ENCODE measurements around the gene NAV3.

Gene NAV3

DNA sequence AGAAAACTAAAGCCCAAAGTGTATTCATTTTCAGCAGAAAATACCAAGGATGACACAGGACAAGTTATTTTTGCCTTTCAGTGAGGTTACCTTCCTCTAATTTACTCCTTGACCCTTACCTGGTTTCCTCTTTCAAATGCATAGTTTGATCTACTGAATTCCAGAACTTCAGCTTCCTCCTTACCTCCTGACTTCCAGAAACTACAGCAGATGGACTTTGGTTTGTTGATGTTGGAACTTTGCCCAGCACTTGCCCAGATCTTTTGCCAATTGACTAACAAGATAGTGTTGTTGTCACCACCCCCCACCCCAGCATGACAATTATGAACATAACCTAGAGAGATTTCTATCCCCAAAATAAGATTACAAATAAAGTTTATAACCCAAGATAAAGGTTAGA, 63.2 kb downstream of the NAV3 start:
- no peaks in the 10 kb centered on the region for H3K27me3 ChIP-seq (ENCODE audit: control insufficient read depth, insufficient read depth, low read length)
- no peaks in the 10 kb centered on the region for H3K9me3 ChIP-seq (ENCODE audit: control insufficient read depth, insufficient read depth, low read length)
- no peaks in the 10 kb centered on the region for H3K36me3 ChIP-seq (ENCODE audit: control insufficient read depth, insufficient read depth, low read length)
- H3K9ac ChIP-seq (ENCODE audit: low read depth, low read length), result no peak overlapping the region
- H3K27ac ChIP-seq (ENCODE audit: low read depth, low read length), result no peak overlapping the region
- H3K4me1 ChIP-seq (ENCODE audit: control insufficient read depth, insufficient read depth, low read length), result peaks cover 22% of the 10 kb centered on the region
- H3K4me3 ChIP-seq (ENCODE audit: low read depth, low read length), result no peak overlapping the region

DNA sequence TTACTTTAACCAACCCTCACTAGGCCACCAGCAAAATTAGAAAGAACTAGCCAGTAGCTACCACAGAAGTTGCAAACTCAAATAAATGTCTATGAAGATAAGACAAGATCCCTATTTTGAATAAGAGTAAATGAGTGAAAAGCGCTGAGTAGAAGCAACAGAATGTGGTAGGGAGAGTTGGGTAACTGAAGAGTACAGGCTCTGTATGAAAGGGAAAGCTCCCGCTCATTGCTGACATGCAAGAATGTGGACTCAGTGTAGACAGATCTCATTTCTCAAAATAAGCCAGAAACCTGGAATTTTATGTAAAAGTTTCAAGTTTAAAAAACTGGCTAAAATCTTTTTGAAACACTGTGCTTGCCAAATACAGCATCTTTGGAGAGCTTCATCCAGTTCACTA, 63.9 kb downstream of the NAV3 start:
- Histone ChIP-seq H3K9ac (ENCODE audit: low read depth, low read length) (no peak overlapping the region), H3K27me3 (ENCODE audit: control insufficient read depth, insufficient read depth, low read length) (no peaks in the 10 kb centered on the region), H3K4me3 (ENCODE audit: low read depth, low read length) (no peak overlapping the region), H3K9me3 (ENCODE audit: control insufficient read depth, insufficient read depth, low read length) (no peaks in the 10 kb centered on the region), H3K27ac (ENCODE audit: low read depth, low read length) (no peak overlapping the region), H3K4me1 (ENCODE audit: control insufficient read depth, insufficient read depth, low read length) (peaks cover 22% of the 10 kb centered on the region), H3K36me3 (ENCODE audit: control insufficient read depth, insufficient read depth, low read length) (no peaks in the 10 kb centered on the region)

DNA sequence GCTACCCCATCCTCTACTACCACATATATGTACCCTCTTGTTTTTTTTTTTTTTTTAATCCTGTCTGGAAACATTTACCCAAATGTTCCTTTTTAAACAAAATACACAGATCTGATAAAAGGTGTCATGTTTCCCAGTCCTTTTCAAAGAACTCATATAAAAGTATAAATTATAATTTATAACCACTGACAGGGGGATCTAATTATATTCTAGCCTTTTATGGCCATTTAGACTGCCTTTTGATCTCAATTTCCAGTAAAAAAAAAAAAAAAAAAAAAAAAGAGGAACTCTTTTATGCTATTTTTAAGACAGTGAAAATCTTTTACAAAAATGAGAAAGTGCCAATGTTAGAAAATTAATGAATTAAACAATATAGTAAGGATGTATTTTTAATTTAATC, 65.0 kb downstream of the NAV3 start:
- peaks cover 22% of the 10 kb centered on the region for H3K4me1 ChIP-seq (ENCODE audit: control insufficient read depth, insufficient read depth, low read length)
- no peaks in the 10 kb centered on the region for H3K36me3 ChIP-seq (ENCODE audit: control insufficient read depth, insufficient read depth, low read length)
- no peaks in the 10 kb centered on the region for H3K9me3 ChIP-seq (ENCODE audit: control insufficient read depth, insufficient read depth, low read length)
- no peak overlapping the region for H3K27ac ChIP-seq (ENCODE audit: low read depth, low read length)
- H3K4me3 ChIP-seq (ENCODE audit: low read depth, low read length), result no peak overlapping the region
- H3K9ac ChIP-seq (ENCODE audit: low read depth, low read length), result no peak overlapping the region
- no peaks in the 10 kb centered on the region for H3K27me3 ChIP-seq (ENCODE audit: control insufficient read depth, insufficient read depth, low read length)

DNA sequence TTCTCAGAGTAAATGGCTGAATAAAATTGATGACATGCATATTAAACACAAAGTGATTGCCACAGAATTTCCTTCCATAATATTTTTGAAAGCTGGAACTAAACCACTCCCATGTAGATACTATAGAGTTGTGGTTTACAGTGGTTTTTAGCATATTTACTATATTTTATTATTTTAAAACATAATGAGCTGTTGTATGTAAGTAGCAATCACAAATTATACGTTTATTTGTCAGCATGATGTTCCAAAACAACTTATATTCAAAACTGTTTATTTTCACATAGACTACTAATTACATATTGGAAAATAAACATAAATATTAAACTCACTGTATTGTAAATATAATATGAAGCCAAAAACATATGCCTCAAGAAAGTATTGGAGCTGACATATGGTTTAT, 77.2 kb downstream of the NAV3 start:
- Histone ChIP-seq H3K4me1 (ENCODE audit: control insufficient read depth, insufficient read depth, low read length) (no peaks in the 10 kb centered on the region), H3K9me3 (ENCODE audit: control insufficient read depth, insufficient read depth, low read length) (no peaks in the 10 kb centered on the region), H3K27ac (ENCODE audit: low read depth, low read length) (no peak overlapping the region), H3K9ac (ENCODE audit: low read depth, low read length) (no peak overlapping the region), H3K4me3 (ENCODE audit: low read depth, low read length) (no peak overlapping the region), H3K36me3 (ENCODE audit: control insufficient read depth, insufficient read depth, low read length) (no peaks in the 10 kb centered on the region), H3K27me3 (ENCODE audit: control insufficient read depth, insufficient read depth, low read length) (no peaks in the 10 kb centered on the region)

DNA sequence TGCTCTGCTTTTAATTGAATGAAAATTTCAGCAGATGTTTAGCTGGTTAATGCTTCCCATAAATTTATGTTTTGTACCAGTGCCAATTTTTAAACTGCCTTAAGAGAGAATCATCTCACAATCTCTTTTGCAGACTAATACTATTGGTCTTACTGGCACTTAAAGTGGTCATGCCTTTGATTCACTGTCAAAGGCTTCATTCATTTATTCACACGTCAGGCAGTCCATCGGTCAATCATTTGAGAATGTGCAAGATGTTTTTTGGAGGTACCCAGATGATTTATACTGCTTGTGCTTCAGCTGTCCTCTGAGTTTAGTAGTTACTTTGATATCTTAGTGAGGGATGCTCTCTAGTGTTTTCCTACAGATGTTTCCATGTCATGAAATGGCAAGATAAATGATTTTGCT, 83.4 kb downstream of the NAV3 start:
- Histone ChIP-seq H3K9ac (ENCODE audit: low read depth, low read length) (no peak overlapping the region), H3K27me3 (ENCODE audit: control insufficient read depth, insufficient read depth, low read length) (no peaks in the 10 kb centered on the region), H3K9me3 (ENCODE audit: control insufficient read depth, insufficient read depth, low read length) (no peaks in the 10 kb centered on the region), H3K36me3 (ENCODE audit: control insufficient read depth, insufficient read depth, low read length) (no peaks in the 10 kb centered on the region), H3K27ac (ENCODE audit: low read depth, low read length) (no peak overlapping the region), H3K4me1 (ENCODE audit: control insufficient read depth, insufficient read depth, low read length) (peaks cover 5% of the 10 kb centered on the region; the same call in 1 of the 2 replicates), H3K4me3 (ENCODE audit: low read depth, low read length) (no peak overlapping the region)

DNA sequence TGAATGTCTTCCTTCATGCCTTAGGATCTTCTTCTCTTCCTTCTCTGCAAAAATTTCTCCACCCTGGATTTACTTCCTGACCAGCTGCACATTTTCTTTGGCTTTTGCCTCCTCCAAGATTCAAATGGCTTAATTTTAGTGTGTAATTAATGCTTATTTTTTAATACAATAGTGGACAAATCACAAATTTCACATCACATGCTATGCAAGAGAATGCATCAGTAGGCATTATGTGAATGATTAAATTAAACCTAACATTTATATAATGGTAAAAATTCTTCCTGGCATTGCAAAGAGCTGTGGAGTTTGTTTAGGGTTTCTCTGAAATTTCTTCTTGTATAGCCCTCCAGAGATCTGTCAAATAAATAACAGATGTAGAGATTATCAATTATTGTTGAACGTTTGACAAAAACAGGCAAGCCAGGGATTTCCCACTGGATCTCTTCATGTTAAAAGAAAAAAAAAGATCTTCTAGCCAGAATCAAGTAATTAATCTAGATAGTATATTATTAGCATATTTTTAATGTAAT, 84.4 kb downstream of the NAV3 start:
- H3K27me3 ChIP-seq (ENCODE audit: control insufficient read depth, insufficient read depth, low read length), result no peaks in the 10 kb centered on the region
- no peak overlapping the region for H3K9ac ChIP-seq (ENCODE audit: low read depth, low read length)
- H3K9me3 ChIP-seq (ENCODE audit: control insufficient read depth, insufficient read depth, low read length), result no peaks in the 10 kb centered on the region
- H3K4me1 ChIP-seq (ENCODE audit: control insufficient read depth, insufficient read depth, low read length), result peaks cover 5% of the 10 kb centered on the region; the same call in 1 of the 2 replicates
- no peak overlapping the region for H3K27ac ChIP-seq (ENCODE audit: low read depth, low read length)
- H3K36me3 ChIP-seq (ENCODE audit: control insufficient read depth, insufficient read depth, low read length), result no peaks in the 10 kb centered on the region
- no peak overlapping the region for H3K4me3 ChIP-seq (ENCODE audit: low read depth, low read length)

DNA sequence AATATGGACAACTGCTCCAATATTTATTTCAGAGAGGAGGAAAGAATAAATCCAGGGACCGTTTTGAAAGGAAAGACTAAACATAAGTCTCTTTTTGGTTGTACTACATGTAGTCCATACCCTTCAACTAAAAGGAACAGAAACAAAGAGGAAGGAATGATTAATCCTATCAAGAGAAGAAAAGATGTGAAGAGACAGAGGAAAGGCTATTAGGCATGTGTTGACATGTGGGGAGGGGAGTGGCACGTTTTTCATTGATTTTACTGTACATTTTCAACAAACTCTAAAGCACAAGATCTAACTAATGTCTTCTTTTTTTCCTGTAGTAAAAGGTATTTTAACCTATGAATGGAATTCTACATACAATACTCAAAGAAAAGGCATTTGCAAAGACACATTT, 85.6 kb downstream of the NAV3 start:
- Histone ChIP-seq H3K27me3 (ENCODE audit: control insufficient read depth, insufficient read depth, low read length) (no peaks in the 10 kb centered on the region), H3K36me3 (ENCODE audit: control insufficient read depth, insufficient read depth, low read length) (no peaks in the 10 kb centered on the region), H3K4me1 (ENCODE audit: control insufficient read depth, insufficient read depth, low read length) (peaks cover 5% of the 10 kb centered on the region; the same call in 1 of the 2 replicates), H3K9me3 (ENCODE audit: control insufficient read depth, insufficient read depth, low read length) (no peaks in the 10 kb centered on the region), H3K4me3 (ENCODE audit: low read depth, low read length) (no peak overlapping the region), H3K27ac (ENCODE audit: low read depth, low read length) (no peak overlapping the region), H3K9ac (ENCODE audit: low read depth, low read length) (no peak overlapping the region)

DNA sequence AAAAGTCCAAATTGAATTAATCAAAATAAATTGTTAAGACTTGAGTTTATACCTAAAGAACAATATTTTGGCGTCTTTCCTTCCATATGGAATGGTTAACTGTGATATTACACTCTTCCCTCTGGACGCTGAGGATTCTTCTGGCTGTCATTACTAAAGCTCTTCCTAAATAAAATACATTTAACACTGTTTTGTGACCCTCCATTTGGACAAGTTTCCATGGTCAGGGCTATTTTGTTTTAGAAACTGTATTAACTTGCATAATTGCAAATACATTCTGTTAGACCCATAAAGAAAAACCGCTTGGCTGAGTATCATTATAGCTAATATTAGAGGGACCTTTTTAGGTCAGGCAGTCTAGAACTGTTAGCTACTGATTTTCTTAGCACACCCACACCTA, 87.4 kb downstream of the NAV3 start:
- Histone ChIP-seq H3K27ac (ENCODE audit: low read depth, low read length) (no peak overlapping the region), H3K4me1 (ENCODE audit: control insufficient read depth, insufficient read depth, low read length) (peaks cover 5% of the 10 kb centered on the region; the same call in 1 of the 2 replicates), H3K27me3 (ENCODE audit: control insufficient read depth, insufficient read depth, low read length) (no peaks in the 10 kb centered on the region), H3K9me3 (ENCODE audit: control insufficient read depth, insufficient read depth, low read length) (no peaks in the 10 kb centered on the region), H3K9ac (ENCODE audit: low read depth, low read length) (no peak overlapping the region), H3K4me3 (ENCODE audit: low read depth, low read length) (no peak overlapping the region), H3K36me3 (ENCODE audit: control insufficient read depth, insufficient read depth, low read length) (no peaks in the 10 kb centered on the region)

DNA sequence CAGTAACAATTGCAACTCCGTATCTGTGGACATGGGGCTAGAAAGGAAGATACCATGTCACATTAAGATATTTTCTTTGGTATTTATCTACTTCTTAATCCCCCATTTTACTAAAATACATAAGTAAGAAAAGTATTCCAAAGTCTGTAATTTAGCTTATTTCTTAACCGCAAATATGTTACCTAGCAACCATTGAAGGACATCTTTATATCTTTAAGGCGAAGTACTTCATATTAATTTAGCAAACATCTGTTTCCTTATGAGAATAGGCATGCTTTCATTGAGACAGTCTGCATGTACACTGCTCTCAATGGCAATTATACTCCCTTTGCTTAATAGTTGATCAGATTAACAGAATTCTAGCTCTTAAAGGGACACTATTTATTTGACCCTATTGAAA, 88.8 kb downstream of the NAV3 start:
- no peaks in the 10 kb centered on the region for H3K9me3 ChIP-seq (ENCODE audit: control insufficient read depth, insufficient read depth, low read length)
- H3K9ac ChIP-seq (ENCODE audit: low read depth, low read length), result no peak overlapping the region
- no peak overlapping the region for H3K4me3 ChIP-seq (ENCODE audit: low read depth, low read length)
- H3K36me3 ChIP-seq (ENCODE audit: control insufficient read depth, insufficient read depth, low read length), result no peaks in the 10 kb centered on the region
- no peak overlapping the region for H3K27ac ChIP-seq (ENCODE audit: low read depth, low read length)
- H3K4me1 ChIP-seq (ENCODE audit: control insufficient read depth, insufficient read depth, low read length), result peaks cover 14% of the 10 kb centered on the region
- no peaks in the 10 kb centered on the region for H3K27me3 ChIP-seq (ENCODE audit: control insufficient read depth, insufficient read depth, low read length)

DNA sequence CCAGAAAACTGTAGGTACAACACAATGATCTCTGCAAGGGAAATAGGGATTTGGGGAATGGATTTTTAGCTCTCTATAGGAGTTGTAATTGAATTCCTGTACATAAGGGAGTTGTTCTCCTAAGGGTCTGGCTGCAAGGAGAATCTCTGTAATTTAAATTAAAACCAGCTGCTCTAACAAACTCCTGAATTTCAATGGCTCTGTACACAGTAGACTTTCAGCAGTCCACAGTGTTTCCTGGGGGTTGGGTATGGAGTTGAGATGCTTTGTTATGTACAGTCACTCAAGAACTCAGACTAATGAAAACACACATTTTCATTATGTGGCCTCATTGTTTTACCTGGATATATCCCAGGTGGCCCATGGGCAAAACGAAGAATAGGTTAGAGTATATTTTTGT, 93.2 kb downstream of the NAV3 start:
- peaks cover 12% of the 10 kb centered on the region for H3K4me1 ChIP-seq (ENCODE audit: control insufficient read depth, insufficient read depth, low read length)
- no peak overlapping the region for H3K4me3 ChIP-seq (ENCODE audit: low read depth, low read length)
- H3K27ac ChIP-seq (ENCODE audit: low read depth, low read length), result no peak overlapping the region
- no peaks in the 10 kb centered on the region for H3K36me3 ChIP-seq (ENCODE audit: control insufficient read depth, insufficient read depth, low read length)
- no peak overlapping the region for H3K9ac ChIP-seq (ENCODE audit: low read depth, low read length)
- no peaks in the 10 kb centered on the region for H3K27me3 ChIP-seq (ENCODE audit: control insufficient read depth, insufficient read depth, low read length)
- H3K9me3 ChIP-seq (ENCODE audit: control insufficient read depth, insufficient read depth, low read length), result no peaks in the 10 kb centered on the region

DNA sequence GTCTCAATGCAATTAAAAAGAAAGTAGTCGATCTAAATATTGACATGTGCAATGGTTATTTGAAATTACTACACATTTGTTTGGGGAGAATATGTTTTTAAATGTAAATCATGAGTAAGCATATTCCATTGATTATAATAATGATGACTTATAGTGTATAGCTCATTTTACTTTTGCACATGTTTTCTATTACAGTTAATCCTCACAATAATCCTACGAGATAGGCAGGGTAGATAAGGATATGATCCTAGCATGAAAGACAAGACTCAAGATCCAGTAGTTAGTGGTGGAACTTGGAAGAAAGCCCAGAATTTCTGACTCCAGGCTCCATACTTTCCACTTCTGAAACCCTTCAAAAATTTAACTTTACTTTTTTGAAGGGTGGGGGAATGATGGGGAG, 94.0 kb downstream of the NAV3 start:
- H3K4me3 ChIP-seq (ENCODE audit: low read depth, low read length), result no peak overlapping the region
- H3K9ac ChIP-seq (ENCODE audit: low read depth, low read length), result no peak overlapping the region
- H3K27ac ChIP-seq (ENCODE audit: low read depth, low read length), result no peak overlapping the region
- peaks cover 12% of the 10 kb centered on the region for H3K4me1 ChIP-seq (ENCODE audit: control insufficient read depth, insufficient read depth, low read length)
- H3K27me3 ChIP-seq (ENCODE audit: control insufficient read depth, insufficient read depth, low read length), result no peaks in the 10 kb centered on the region
- H3K9me3 ChIP-seq (ENCODE audit: control insufficient read depth, insufficient read depth, low read length), result no peaks in the 10 kb centered on the region
- no peaks in the 10 kb centered on the region for H3K36me3 ChIP-seq (ENCODE audit: control insufficient read depth, insufficient read depth, low read length)
